Inflammatory macrophage treated with lipopolysaccharide for 1 hour (primary cell): Measurements from ENCODE around the gene L1CAM.

Experiments used
- DNase-seq, 2 donors: peaks; one replicate each; pipeline ENCODE4 v3.0.0-alpha.2; 2020 to 2022

The L1CAM gene

DNA sequence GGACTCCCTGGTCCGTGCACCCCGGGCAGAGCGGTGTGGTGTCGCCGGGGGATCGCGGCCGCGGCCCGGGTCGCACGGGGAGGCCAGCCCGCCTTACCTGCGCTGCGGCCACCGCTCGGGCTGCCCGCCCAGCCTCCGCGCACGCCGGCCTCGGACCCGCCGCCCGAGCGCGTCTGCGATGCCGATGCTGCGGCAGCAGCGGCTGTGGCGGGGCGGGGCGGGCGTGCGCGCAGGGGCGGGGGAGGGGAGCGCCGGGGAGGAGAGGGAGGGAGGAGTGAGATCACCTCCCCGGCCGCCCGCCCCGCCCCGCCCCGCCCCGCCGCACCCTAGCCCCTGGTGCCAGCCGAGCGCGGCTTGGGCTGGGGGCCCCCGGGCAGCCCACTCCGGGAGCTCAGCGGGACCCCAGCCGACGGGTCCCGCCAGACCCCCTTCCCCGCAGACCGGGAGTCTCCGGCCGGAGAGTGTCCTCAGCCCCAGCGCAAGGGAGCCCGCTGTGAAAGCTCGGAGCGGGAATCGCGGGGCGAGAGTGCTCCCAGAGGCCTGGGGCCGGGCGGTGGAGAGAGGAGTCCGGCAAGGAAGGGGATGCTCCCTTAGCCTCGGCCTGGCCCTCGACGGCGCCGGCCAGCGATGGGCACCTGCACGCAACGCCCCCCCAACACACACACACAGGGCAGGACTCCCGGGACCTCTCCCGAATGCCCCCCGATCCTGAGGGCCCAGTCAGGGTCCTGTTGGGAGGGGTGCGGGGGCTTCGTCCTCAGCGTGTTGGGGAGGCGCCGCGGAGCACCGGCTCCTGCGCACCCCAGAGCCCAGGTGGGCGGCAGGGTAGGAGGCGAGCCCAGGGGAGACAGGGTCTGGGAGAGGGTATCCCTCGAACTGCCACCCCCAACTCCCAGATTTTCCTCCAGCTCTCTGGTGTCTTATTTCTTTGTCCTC, at the start of gene L1CAM:
Gene L1CAM (minus strand): TSS at position 206 of the 936 bp plus-strand sequence. CDS start 10,337 bp downstream, outside the sequence.
- no peak for DNase-seq

DNA sequence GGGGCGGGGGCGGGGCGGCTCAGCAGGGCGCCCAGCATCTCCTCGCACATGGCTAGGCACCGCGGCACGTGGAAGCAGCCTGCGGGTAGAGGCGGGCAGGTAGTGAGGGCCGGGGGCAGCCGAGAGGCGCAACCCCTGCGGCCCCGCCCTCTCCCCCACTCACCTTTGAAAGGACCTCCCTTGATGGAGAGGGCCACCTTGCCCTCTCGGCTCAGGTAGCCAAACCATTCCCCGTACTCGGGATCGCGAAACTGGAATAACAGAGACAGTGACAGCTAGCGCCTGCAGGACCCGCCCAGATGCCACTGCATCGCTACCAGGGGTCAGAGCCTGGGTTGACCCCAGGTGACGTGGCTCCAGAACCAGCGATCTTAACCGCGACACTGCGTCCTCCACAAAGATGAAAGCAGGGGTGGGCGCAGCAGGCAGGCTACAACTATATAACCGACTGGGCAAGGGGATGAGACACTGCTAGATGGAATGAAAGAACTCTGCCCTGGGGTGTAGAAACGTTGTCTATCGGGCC, 49.4 kb upstream of the L1CAM start:
- no peak for DNase-seq

DNA sequence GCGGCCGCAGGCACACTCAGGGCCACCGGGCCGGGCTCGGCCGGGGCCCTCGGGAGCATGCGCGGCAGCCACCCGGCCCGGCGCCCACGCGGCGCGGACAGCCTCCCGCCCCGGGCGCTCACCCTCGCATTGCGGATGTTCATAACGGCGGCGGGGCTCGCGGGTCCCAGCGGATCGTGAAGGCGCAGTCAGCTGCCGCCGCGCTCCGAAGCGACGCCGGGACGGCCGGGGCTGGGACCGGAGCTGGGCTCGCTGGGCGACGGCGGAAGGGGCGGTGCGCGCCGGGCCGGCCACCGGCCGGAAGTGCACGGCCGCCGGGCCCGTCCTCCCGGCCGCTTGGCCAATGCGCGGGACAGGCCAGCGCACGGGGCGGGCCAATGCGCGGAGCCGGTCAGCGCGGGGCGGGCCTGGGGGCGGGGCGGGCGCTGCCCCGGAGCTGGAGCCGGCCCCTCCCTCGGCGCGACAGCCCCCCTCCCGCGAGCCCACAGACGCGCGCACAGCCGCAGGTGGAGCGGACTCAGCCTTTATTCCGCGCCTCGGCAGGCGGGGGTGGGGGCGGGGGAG, 48.9 kb upstream of the L1CAM start, which contains the start of gene NAA10:
Gene NAA10 (minus strand): TSS at position 276 of the 564 bp plus-strand sequence. CDS start 133 bp downstream, at position 143.
- peak; percentile 62 for DNase-seq

GRCh38 chrX:153934148-153934761, 48.3 kb upstream of the L1CAM start:
- DNase-seq, result no peak

GRCh38 chrX:153933748-153934147, 47.8 kb upstream of the L1CAM start:
- DNase-seq, result peak; percentile 16 to 43

- DNase-seq, result no peak
Observed at GRCh38 chrX:153932220-153932915, 46.4 kb upstream of the L1CAM start.

GRCh38 chrX:153931748-153932147, 45.8 kb upstream of the L1CAM start:
- no peak for DNase-seq

GRCh38 chrX:153931151-153931550, 45.2 kb upstream of the L1CAM start:
- DNase-seq, result no peak

- DNase-seq, result no peak
Observed at GRCh38 chrX:153930011-153930910, 44.3 kb upstream of the L1CAM start.

GRCh38 chrX:153929576-153929975, 43.6 kb upstream of the L1CAM start:
- no peak for DNase-seq

GRCh38 chrX:153928846-153929245, 42.9 kb upstream of the L1CAM start:
- DNase-seq, result no peak

- peak; percentile 88 to 94 for DNase-seq
Observed at GRCh38 chrX:153927922-153928760, 42.2 kb upstream of the L1CAM start.

DNA sequence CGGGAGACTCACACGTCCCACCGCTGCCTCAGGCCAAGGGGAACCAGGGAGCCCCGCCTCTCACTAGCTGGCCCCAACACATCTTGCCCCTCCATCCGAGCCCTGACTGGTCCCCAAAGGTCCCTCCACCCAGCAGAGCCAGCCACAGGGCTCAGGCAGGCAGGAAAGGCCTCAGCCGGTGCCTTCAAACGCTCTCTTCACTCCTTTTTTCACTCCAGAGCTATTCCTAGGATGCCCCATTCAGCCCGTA, 41.6 kb upstream of the L1CAM start:
- no peak for DNase-seq

GRCh38 chrX:153926858-153927671, 41.1 kb upstream of the L1CAM start:
- peak; percentile 56 to 63 for DNase-seq

DNA sequence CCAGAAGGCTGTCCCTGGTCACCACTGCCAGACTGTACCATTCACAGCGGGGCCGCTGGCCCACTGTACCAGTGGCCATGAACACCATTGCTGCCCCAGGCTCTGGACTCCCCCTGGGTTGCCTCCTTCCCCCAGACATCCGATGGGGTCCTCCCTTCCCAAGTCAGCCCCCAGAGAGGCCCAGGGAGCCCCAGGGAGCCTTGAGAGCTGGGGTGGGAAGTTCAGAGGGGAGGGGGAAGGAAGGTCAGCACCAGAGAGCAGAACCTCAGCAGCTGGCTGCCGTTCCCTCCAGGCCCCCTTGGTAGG, 40.5 kb upstream of the L1CAM start:
- DNase-seq, result no peak

DNA sequence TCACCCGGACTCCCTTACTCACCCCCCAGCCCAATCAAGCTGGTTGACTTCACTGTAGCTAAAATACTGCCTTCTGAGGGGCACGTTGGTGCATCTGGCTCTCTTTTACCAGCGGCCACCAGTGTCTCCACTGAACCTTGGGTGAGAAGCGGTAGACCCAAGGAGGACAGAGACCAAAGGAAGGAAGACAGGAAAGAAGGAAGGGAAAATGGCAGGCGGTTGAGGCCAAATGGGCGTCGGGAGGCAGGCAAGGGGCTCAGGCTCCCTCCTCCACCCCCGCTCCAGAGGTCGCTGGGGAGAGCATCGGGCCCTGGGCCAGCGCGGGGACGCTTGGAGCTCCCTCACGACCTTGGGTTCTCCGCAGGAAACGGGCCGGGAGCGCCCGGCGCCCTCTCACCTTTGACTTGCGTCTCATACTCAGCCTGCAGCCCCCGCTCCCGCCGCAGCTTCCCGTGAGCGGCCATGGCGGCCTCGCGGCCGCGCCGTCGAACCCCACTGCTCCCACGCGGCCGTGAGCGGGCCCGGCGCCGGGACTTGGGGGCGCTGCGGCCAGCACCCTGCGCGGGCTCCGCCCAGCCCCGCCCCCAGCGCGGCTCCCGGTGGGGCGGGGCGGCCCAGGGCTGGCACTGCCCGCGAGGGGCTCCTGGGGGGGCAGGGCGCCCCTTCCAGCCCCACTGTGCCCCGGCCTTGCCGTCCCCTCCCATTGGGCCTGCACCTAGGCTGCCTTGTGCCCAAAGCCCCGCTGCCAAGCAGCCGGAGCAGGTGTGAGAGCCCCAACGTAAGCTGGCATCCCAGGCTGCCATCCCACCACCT, 40.0 kb upstream of the L1CAM start, which contains the start of gene ARHGAP4:
Gene ARHGAP4 (minus strand): TSS at position 526 of the 813 bp plus-strand sequence. CDS start 62 bp downstream, at position 464.
- peak in 1 of 2 donors; percentile 31 for DNase-seq

DNA sequence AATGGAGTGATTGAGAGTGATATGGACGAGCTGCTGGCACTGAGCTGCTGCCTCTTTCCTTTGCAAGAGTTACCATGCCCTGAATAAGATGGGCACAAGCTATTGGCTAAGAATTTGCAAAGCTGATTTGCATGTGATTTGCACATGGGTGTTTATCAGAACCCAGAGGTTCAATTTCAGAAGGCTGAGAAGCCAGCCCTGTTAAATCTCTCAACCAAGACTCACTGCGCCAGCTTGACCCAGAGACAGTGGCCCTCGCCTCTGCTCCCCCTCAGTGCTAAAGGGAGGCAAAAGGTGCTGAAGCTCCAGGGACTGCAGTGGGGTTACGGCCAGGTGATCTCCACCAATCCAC, 39.4 kb upstream of the L1CAM start:
- no peak for DNase-seq

GRCh38 chrX:153924149-153924861, 38.3 kb upstream of the L1CAM start:
- DNase-seq, result peak; percentile 52 to 61
